IMR-90 (cell line): ENCODE results near the gene CCNYL1. TPM values are rescaled to one million over a fixed set of nuclear protein-coding genes. Genes with fewer than 3 reads are reported as not detected.

Experiments used
- ATAC-seq: fragments of 200-7000 bp; cut with Tn5 transposase; 2 replicates; pipeline ENCODE4 v1.9.1; 2020; ENCODE audit warnings: low read depth, mild to moderate bottlenecking, moderate library complexity
- BruUV-seq: library from RNA; stranded (reverse); fragments of 400-500 nt; replicated peaks from 2 replicates; lab custom pipeline; 2021; lab: Mats Ljungman, UMichigan
- CTCF ChIA-PET: fragments of 300-600 bp; formaldehyde crosslinking; extraction: SDS; loops from one replicate; lab custom pipeline; 2021; ENCODE audit warnings: antibody characterized with exemption; lab: Yijun Ruan, JAX
- POLR2A ChIA-PET: fragments of 300-600 bp; sonication (Branson Sonifier 250); formaldehyde crosslinking; loops from one replicate; lab custom pipeline; 2022; ENCODE audit warnings: antibody characterized with exemption; ENCODE audit not compliant: unreplicated experiment; lab: Charles Lee
- DNase-seq: peaks from one replicate; pipeline ENCODE4 v3.0.0; 2013
- H2AFZ ChIP-seq: replicated peaks from 2 replicates; pipeline ENCODE3; 2013; ENCODE audit warnings: low read length, mild to moderate bottlenecking; ENCODE audit not compliant: poor library complexity
- H2AK5ac ChIP-seq: 2 replicates; pipeline ENCODE4 v1.6.1; 2013; ENCODE audit warnings: low read depth, low read length, inconsistent platforms
- H2AK9ac ChIP-seq: replicated peaks from 2 replicates; pipeline ENCODE3; 2013; ENCODE audit warnings: mild to moderate bottlenecking, low read depth, low read length, moderate library complexity; ENCODE audit not compliant: poor library complexity
- H2BK120ac ChIP-seq: 2 replicates; pipeline ENCODE4 v1.6.1; 2013; ENCODE audit warnings: low read depth, low read length, inconsistent platforms
- H2BK15ac ChIP-seq: 3 replicates; pipeline ENCODE4 v1.6.1; 2013; ENCODE audit warnings: low read depth, low read length, inconsistent platforms
- H2BK20ac ChIP-seq: 2 replicates; pipeline ENCODE4 v1.6.1; 2013; ENCODE audit warnings: low read depth, mild to moderate bottlenecking, inconsistent platforms, low read length, moderate library complexity
- H2BK5ac ChIP-seq: 2 replicates; pipeline ENCODE4 v1.6.1; 2013; ENCODE audit warnings: mild to moderate bottlenecking, low read depth, low read length, inconsistent platforms; ENCODE audit not compliant: poor library complexity, severe bottlenecking
- H3K14ac ChIP-seq: replicated peaks from 2 replicates; pipeline ENCODE4 v1.6.1; 2013; ENCODE audit warnings: low read depth, low read length, inconsistent platforms
- H3K18ac ChIP-seq: 2 replicates; pipeline ENCODE4 v1.6.1; 2013; ENCODE audit warnings: low read depth, low read length, control low read depth
- H3K23ac ChIP-seq: 2 replicates; pipeline ENCODE4 v1.6.1; 2013; ENCODE audit warnings: low read depth, low read length, inconsistent platforms
- H3K27ac ChIP-seq: 2 replicates; pipeline ENCODE4 v1.5.1; 2013; ENCODE audit warnings: mild to moderate bottlenecking, control low read depth, low read length; ENCODE audit not compliant: insufficient read depth
- H3K27me3 ChIP-seq: 2 replicates; pipeline ENCODE4 v1.6.1; 2013; ENCODE audit warnings: low read length; ENCODE audit not compliant: control insufficient read depth, insufficient read depth
- H3K36me3 ChIP-seq: 2 replicates; pipeline ENCODE4 v1.6.1; 2013; ENCODE audit warnings: low read length, mixed read lengths; ENCODE audit not compliant: control insufficient read depth, insufficient read depth
- H3K4ac ChIP-seq: 2 replicates; pipeline ENCODE4 v1.6.1; 2013; ENCODE audit warnings: low read depth, low read length, inconsistent platforms
- H3K4me1 ChIP-seq: 2 replicates; pipeline ENCODE4 v1.6.1; 2013; ENCODE audit warnings: low read length, mixed read lengths; ENCODE audit not compliant: control insufficient read depth, insufficient read depth
- H3K4me2 ChIP-seq: 2 replicates; pipeline ENCODE4 v1.6.1; 2013; ENCODE audit warnings: low read depth, mild to moderate bottlenecking, control low read depth, low read length, moderate library complexity
- H3K4me3 ChIP-seq: 2 replicates; pipeline ENCODE4 v1.5.1; 2013; ENCODE audit warnings: low read depth, mild to moderate bottlenecking, control low read depth, low read length, moderate library complexity; ENCODE audit not compliant: insufficient read depth
- H3K56ac ChIP-seq: 2 replicates; pipeline ENCODE4 v1.6.1; 2013; ENCODE audit warnings: low read length, inconsistent platforms; ENCODE audit not compliant: insufficient read depth; ENCODE audit errors: extremely low read depth
- H3K79me1 ChIP-seq, 2 experiments: 2 replicates each; pipeline ENCODE4 v1.6.1; 2013; ENCODE audit warnings: low read length in 2 of 2, inconsistent platforms in 1 of 2, low read depth in 1 of 2
- H3K9ac ChIP-seq: 2 replicates; pipeline ENCODE4 v1.6.1; 2013; ENCODE audit warnings: low read depth, low read length, control low read depth
- H3K9me1 ChIP-seq: 2 replicates; pipeline ENCODE4 v1.6.1; 2013; ENCODE audit warnings: low read length, inconsistent platforms; ENCODE audit not compliant: insufficient read depth
- H3K9me3 ChIP-seq: 2 replicates; pipeline ENCODE4 v1.6.1; 2013; ENCODE audit warnings: low read length; ENCODE audit not compliant: control insufficient read depth, insufficient read depth
- H4K20me1 ChIP-seq: 2 replicates; pipeline ENCODE4 v1.6.1; 2013; ENCODE audit warnings: low read length, inconsistent platforms; ENCODE audit not compliant: insufficient read depth
- H4K5ac ChIP-seq: 2 replicates; pipeline ENCODE4 v1.6.1; 2013; ENCODE audit warnings: mild to moderate bottlenecking, low read depth, low read length, control low read depth
- H4K8ac ChIP-seq, 2 experiments: 2 replicates each; pipeline ENCODE4 v1.6.1; 2013; ENCODE audit warnings: low read depth in 2 of 2, low read length in 2 of 2, control low read depth in 1 of 2, inconsistent platforms in 1 of 2
- H4K91ac ChIP-seq: 2 replicates; pipeline ENCODE4 v1.6.1; 2013; ENCODE audit warnings: low read depth, low read length, inconsistent platforms; ENCODE audit not compliant: insufficient read depth
- BHLHE40 ChIP-seq: fragments of 150-350 bp; IDR thresholded peaks from 2 replicates; pipeline ENCODE4 v1.6.1; 2016; ENCODE audit warnings: mild to moderate bottlenecking, low read depth, low read length
- MXI1 ChIP-seq: IDR thresholded peaks from 2 replicates; pipeline ENCODE4 v1.6.1; 2012; ENCODE audit warnings: low read depth, mild to moderate bottlenecking, low read length, moderate library complexity, borderline replicate concordance
- NFE2L2 ChIP-seq: fragments of 150-350 bp; IDR thresholded peaks from 2 replicates; pipeline ENCODE4 v1.6.1; 2016; ENCODE audit warnings: low read depth, mild to moderate bottlenecking, low read length
- WGBS, 2 experiments: methylation state at CpG; one replicate each; pipeline versions ENCODE4 v1.1.5 to v1.1.7; 2013; ENCODE audit warnings: missing lambda C conversion rate in 2 of 2; ENCODE audit not compliant: insufficient read length in 1 of 2; ENCODE audit errors: extremely low coverage in 2 of 2; 5-methylcytosine and 5-hydroxymethylcytosine counted together
- dilution Hi-C: fragments of 300-500 bp; cut with HindIII; formaldehyde crosslinking; loops from one replicate; pipeline ENCODE4 v1.14.3; 2018; ENCODE audit warnings: low sequenced_read_pairs; ENCODE audit not compliant: unreplicated experiment
- in situ Hi-C: fragments of 300-500 bp; cut with MboI; formaldehyde crosslinking; loops from 3 replicates; pipeline ENCODE4 v1.14.3; 2019; ENCODE audit warnings: low sequenced_read_pairs, inconsistent platforms, mixed read lengths
- intact Hi-C: fragments of 100-400 bp; cut with micrococcal nuclease; formaldehyde crosslinking; loops from 2 replicates; pipeline ENCODE4 v1.10.0; 2022
- polyA plus RNA-seq, 3 experiments: library from polyadenylated mRNA; depleted of rRNA; stranded (reverse); fragments of >200 nt; gene quantifications; 2 replicates each; pipeline ENCODE4 v1.2.3, GENCODE V29; 2012; ENCODE audit warnings: low replicate concordance in 1 of 3
- total RNA-seq: library from RNA; depleted of rRNA; stranded (reverse); fragments of >200 nt; gene quantifications from 2 replicates; pipeline ENCODE4 v1.2.3, GENCODE V29; 2012

The CCNYL1 gene
- total and polyA plus RNA-seq, 2 of the 4 experiments (the other 2 are of a cell fraction): 5.4 to 7.3 TPM

GRCh38 chr2:207766041-207766551 lies 54.7 kb downstream of the CCNYL1 start:
- no peak overlapping the region; the same call in 1 of the 2 replicates for H3K4me2 ChIP-seq
- DNase-seq: no peak
- CTCF ChIA-PET: interaction anchor here (1.1 kb wide), 1 partner anchor 274 kb away, joined by 4 read pairs; no protein-coding TSS in a partner anchor

More at GRCh38 chr2:207766041-207766551, 54.7 kb downstream of the CCNYL1 start:
- no peak overlapping the region for H3K56ac ChIP-seq
- H3K36me3 ChIP-seq: no peaks in the 10 kb centered on the region
- H4K91ac ChIP-seq: no peak overlapping the region
- WGBS, 2 experiments: no CpG with 5 or more reads among the region's 5 CpGs
- no peak overlapping the region for H3K27ac ChIP-seq
- H3K9me1 ChIP-seq: no peaks in the 10 kb centered on the region; the same call in 1 of the 2 replicates
- ATAC-seq: no peak
- no peak overlapping the region for H3K18ac ChIP-seq
- no peak overlapping the region for H4K8ac ChIP-seq
- TF ChIP-seq BHLHE40: no peak
- TF ChIP-seq MXI1: no peak
- no peak for TF ChIP-seq NFE2L2
- POLR2A ChIA-PET: no interaction called here
- peaks cover 7% of the 10 kb centered on the region; the same call in 1 of the 2 replicates for H3K4me1 ChIP-seq
- no peaks in the 10 kb centered on the region; the same call in 1 of the 2 replicates for H4K20me1 ChIP-seq
- no peak overlapping the region for H2BK120ac ChIP-seq
- H2AK9ac ChIP-seq: no peak overlapping the region
- no peak overlapping the region for H4K5ac ChIP-seq
- no TSS peak for BruUV-seq
- no peak overlapping the region for H2BK15ac ChIP-seq
- no peak overlapping the region for H2AK5ac ChIP-seq
- in situ Hi-C loops: no loop called here
- no peak overlapping the region for H3K23ac ChIP-seq
- H3K79me1 ChIP-seq: no peaks in the 10 kb centered on the region
- peaks cover 1% of the 10 kb centered on the region; the same call in 1 of the 2 replicates for H3K27me3 ChIP-seq
- no peak overlapping the region for H3K4ac ChIP-seq
- H3K4me3 ChIP-seq: no peak overlapping the region
- dilution Hi-C loops: no loop called here
- no peak overlapping the region for H3K14ac ChIP-seq
- H3K9me3 ChIP-seq: no peaks in the 10 kb centered on the region
- H2AFZ ChIP-seq: no peak overlapping the region
- H2BK5ac ChIP-seq: no peak overlapping the region
- intact Hi-C loops: no loop called here
- H3K9ac ChIP-seq: no peak overlapping the region
- H2BK20ac ChIP-seq: no peak overlapping the region
